DND-41 (cell line): ENCODE results near the gene CAPG.

Experiments
- ATAC-seq: fragments of 200-7000 bp; cut with Tn5 transposase; 3 replicates; pipeline ENCODE4 v1.9.1; 2021; ENCODE audit warnings: low read depth; ENCODE audit not compliant: insufficient read depth
- DNase-seq: peaks from one replicate; pipeline ENCODE4 v3.0.0-alpha.2; 2020
- H2AFZ ChIP-seq: 2 replicates; pipeline ENCODE4 v1.6.0; 2012; ENCODE audit warnings: low read depth, low read length
- H3K27ac ChIP-seq: 2 replicates; pipeline ENCODE4 v1.5.1; 2012; ENCODE audit warnings: low read length, inconsistent platforms
- H3K27me3 ChIP-seq: fragments of 200-600 bp; sonication (generic); 2 replicates; pipeline ENCODE4 v1.6.0; 2012; ENCODE audit warnings: low read length, mild to moderate bottlenecking, inconsistent platforms; ENCODE audit not compliant: insufficient read depth, poor library complexity
- H3K36me3 ChIP-seq: 2 replicates; pipeline ENCODE4 v1.5.1; 2012; ENCODE audit warnings: low read length, inconsistent platforms; ENCODE audit not compliant: insufficient read depth
- H3K4me1 ChIP-seq: 2 replicates; pipeline ENCODE4 v1.5.1; 2012; ENCODE audit warnings: mild to moderate bottlenecking, low read length; ENCODE audit not compliant: insufficient read depth
- H3K4me2 ChIP-seq: 2 replicates; pipeline ENCODE4 v1.6.0; 2012; ENCODE audit warnings: mild to moderate bottlenecking, moderate library complexity, low read length, inconsistent platforms; ENCODE audit not compliant: insufficient read depth
- H3K4me3 ChIP-seq, 2 experiments: fragments of 200-600 bp in 1 of 2; shearing (Covaris generic) in 1 of 2; 2 replicates each; pipeline ENCODE4 v1.5.1; 2012 to 2016; ENCODE audit warnings: inconsistent platforms in 2 of 2, low read length in 2 of 2, mild to moderate bottlenecking in 2 of 2, low read depth in 1 of 2, moderate library complexity in 1 of 2
- H3K79me2 ChIP-seq: 2 replicates; pipeline ENCODE4 v1.6.0; 2012; ENCODE audit warnings: low read length, inconsistent platforms; ENCODE audit not compliant: insufficient read depth
- H3K9ac ChIP-seq: 2 replicates; pipeline ENCODE4 v1.6.0; 2012; ENCODE audit warnings: low read depth, mild to moderate bottlenecking, inconsistent platforms, low read length, moderate library complexity
- H3K9me3 ChIP-seq: 2 replicates; pipeline ENCODE4 v1.5.1; 2012; ENCODE audit warnings: low read length, moderate library complexity, mild to moderate bottlenecking, inconsistent platforms; ENCODE audit not compliant: insufficient read depth, severe bottlenecking
- H4K20me1 ChIP-seq: 2 replicates; pipeline ENCODE4 v1.6.0; 2012; ENCODE audit warnings: low read length; ENCODE audit not compliant: insufficient read depth
- EZH2 ChIP-seq: IDR thresholded peaks from 3 replicates; pipeline ENCODE4 v1.6.1; 2012; ENCODE audit warnings: borderline replicate concordance, low read depth, mild to moderate bottlenecking, moderate library complexity, low read length, inconsistent platforms; ENCODE audit not compliant: severe bottlenecking
- TF ChIP-seq, protein P1 (sequence below): IDR thresholded peaks from 2 replicates; pipeline ENCODE4 v1.5.1; 2012; ENCODE audit warnings: borderline replicate concordance, low read length, moderate library complexity, mild to moderate bottlenecking; ENCODE audit not compliant: poor library complexity, severe bottlenecking; ENCODE audit errors: extremely low read depth

The CAPG gene

DNA sequence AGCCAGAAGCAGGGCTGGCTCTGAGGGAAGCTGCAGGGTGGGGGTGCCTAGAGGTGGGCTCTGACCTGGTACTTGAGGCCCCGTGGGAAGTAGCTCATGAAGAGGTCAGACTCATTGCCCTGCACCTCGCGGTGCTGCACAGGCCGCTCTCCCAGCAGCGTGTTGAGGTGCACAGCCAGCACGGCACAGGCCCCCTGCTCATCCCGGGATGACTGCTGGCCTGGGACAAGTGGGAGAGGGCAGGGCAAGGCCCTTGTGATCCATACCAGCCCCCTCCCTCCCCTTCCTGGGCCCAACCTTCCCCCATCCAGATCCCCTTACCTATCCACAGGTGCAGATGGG is 8.7 kb downstream of the CAPG start:
- Histone ChIP-seq H3K4me3 (no peak overlapping the region), H3K27ac (peak overlapping the region; percentile 59), H3K9ac (no peak overlapping the region), H3K4me1 (peaks cover 26% of the 10 kb centered on the region), H3K9me3 (peaks cover 2% of the 10 kb centered on the region), H2AFZ (no peak overlapping the region), H3K27me3 (no peaks in the 10 kb centered on the region), H4K20me1 (no peaks in the 10 kb centered on the region), H3K36me3 (peaks cover 56% of the 10 kb centered on the region), H3K4me2 (no peak overlapping the region), H3K79me2 (peaks cover 42% of the 10 kb centered on the region)
- TF ChIP-seq, protein P1, sequence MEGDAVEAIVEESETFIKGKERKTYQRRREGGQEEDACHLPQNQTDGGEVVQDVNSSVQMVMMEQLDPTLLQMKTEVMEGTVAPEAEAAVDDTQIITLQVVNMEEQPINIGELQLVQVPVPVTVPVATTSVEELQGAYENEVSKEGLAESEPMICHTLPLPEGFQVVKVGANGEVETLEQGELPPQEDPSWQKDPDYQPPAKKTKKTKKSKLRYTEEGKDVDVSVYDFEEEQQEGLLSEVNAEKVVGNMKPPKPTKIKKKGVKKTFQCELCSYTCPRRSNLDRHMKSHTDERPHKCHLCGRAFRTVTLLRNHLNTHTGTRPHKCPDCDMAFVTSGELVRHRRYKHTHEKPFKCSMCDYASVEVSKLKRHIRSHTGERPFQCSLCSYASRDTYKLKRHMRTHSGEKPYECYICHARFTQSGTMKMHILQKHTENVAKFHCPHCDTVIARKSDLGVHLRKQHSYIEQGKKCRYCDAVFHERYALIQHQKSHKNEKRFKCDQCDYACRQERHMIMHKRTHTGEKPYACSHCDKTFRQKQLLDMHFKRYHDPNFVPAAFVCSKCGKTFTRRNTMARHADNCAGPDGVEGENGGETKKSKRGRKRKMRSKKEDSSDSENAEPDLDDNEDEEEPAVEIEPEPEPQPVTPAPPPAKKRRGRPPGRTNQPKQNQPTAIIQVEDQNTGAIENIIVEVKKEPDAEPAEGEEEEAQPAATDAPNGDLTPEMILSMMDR = no peak
- no peak for TF ChIP-seq EZH2
- ATAC-seq (no peak), DNase-seq (no peak)

DNA sequence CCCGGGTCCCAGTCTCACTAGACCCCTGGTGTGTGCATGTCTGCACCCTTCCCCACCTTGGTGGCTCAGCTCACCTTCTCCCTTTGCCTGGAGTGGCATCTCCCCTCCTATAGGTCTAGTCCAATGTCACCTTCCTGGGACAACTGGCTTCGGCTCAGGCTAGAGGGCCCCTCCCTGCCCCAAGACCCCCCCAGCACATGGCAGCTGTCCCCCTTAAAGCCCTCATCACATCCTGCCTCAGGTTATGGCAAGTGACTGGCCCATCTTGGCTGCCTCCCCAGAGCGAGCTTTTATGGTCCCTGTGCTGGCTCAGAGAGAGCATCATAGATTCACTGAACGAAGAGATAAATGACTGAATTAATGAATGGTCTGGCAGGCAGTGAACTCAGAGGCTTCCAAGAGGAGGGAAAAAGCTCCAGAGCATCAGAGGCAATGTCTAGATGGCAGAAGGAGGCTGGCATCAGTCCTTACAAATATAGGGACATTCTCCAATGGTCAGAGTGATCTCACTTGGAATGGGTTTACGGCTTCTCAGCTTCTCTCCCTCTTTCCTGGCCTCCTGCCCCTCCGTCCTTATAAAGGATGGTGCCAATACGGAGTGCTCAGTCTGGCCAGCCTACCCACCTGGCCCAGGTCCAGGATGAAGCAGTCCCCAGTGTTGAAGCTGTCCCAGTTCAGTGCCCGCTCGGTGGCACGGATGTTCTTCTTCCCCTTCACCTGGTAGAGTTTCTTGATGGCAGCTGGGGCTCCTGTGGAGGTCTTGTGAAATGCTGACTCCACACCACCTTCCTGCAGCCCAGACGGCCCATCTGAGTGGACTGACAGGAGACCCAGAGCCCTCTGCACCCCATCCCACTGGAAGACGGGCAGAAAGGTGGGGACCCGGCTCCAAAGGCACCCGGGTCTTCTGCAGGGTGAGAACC is 9.4 kb downstream of the CAPG start:
- Histone ChIP-seq H3K9ac (no peak overlapping the region), H2AFZ (no peak overlapping the region), H3K4me2 (no peak overlapping the region), H3K27ac (peak overlapping the region; percentile 59; the same call in 1 of the 2 replicates), H4K20me1 (no peaks in the 10 kb centered on the region), H3K4me1 (peaks cover 20% of the 10 kb centered on the region), H3K4me3 (no peak overlapping the region), H3K36me3 (peaks cover 62% of the 10 kb centered on the region), H3K79me2 (peaks cover 39% of the 10 kb centered on the region), H3K27me3 (no peaks in the 10 kb centered on the region), H3K9me3 (peaks cover 2% of the 10 kb centered on the region)
- DNase-seq = no peak
- no peak for ATAC-seq
- TF ChIP-seq, protein P1 = no peak
- TF ChIP-seq EZH2 = no peak

DNA sequence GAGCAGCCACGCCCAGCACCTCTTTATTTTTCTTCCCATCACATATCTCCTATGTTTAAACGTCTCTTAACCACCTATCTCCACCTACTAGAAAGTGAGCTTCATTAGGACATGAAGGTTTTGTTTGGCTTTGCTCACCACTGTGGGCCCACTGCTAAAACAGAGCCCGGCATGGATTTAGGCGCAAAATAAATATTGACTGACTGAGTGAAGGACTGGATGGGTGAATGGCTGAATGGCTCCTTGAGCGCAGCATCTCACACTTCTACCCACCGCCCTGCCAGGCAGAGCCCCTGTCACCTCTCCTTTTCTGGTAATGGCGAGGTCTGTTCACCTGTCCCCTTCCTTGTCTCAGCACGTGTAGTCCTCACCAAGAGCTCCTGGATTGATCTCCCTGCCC is 10.1 kb downstream of the CAPG start:
- no peak overlapping the region for H3K4me2 ChIP-seq
- peak overlapping the region; percentile 54; the same call in 1 of the 2 replicates for H3K27ac ChIP-seq
- H3K27me3 ChIP-seq = no peaks in the 10 kb centered on the region
- no peak overlapping the region for H2AFZ ChIP-seq
- DNase-seq (no peak), ATAC-seq (no peak)
- H3K79me2 ChIP-seq = peaks cover 39% of the 10 kb centered on the region
- no peak for TF ChIP-seq EZH2
- TF ChIP-seq, protein P1 = no peak
- no peak overlapping the region for H3K4me3 ChIP-seq
- H3K4me1 ChIP-seq = peaks cover 12% of the 10 kb centered on the region
- H4K20me1 ChIP-seq = no peaks in the 10 kb centered on the region
- H3K9ac ChIP-seq = no peak overlapping the region
- peaks cover 2% of the 10 kb centered on the region for H3K9me3 ChIP-seq
- peaks cover 70% of the 10 kb centered on the region for H3K36me3 ChIP-seq
